Measurements from ENCODE around the gene NXPE3.

NXPE3 gene

GRCh38 chr3:101803173-101803782, 24.3 kb downstream of the NXPE3 start:
- DNase-seq = peak; percentile 64 to 74

DNA sequence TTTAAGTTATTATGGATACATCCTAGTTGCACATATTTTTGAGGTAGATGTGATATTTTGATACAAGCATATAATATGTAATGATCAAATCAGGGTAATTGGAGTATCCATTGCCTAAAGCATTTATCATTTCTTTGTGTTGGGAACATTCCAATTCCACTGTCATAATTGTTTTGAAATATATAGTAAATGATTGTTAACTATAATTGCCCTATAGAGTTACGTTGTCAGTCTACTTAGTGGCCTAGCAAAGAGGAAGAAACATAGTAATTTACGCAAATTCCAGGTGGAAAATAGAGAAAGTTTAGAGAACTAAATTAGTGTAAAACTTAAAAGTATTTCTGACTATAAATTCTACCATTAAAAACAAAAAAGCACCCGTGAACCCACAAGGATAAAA, 24.9 kb downstream of the NXPE3 start:
- no peak for DNase-seq

DNA sequence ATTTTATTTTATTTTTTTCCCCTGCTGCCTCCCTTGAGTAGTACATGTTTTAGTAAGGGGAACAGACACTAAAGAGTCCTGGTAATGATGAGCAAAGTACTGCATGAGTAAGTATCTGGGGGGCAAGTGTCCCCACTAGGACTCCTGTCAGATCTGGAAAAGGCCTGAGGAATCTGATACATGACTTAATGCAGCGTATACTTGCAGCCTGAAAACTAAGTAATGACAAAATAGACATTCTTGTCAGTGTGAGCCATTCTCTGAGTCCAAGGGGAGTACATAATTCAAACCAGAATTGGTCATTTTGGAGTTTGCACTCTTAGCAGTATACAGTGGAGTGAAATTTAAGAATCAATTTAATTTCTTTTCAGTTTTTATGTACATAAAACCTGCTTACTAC, 27.5 kb downstream of the NXPE3 start:
- DNase-seq = no peak

- no peak for DNase-seq
These were observed 28.9 kb downstream of the NXPE3 start for GRCh38 chr3:101807888-101808287.

- DNase-seq = peak; percentile 39 to 68
These were observed 30.4 kb downstream of the NXPE3 start for GRCh38 chr3:101809178-101810021.

DNA sequence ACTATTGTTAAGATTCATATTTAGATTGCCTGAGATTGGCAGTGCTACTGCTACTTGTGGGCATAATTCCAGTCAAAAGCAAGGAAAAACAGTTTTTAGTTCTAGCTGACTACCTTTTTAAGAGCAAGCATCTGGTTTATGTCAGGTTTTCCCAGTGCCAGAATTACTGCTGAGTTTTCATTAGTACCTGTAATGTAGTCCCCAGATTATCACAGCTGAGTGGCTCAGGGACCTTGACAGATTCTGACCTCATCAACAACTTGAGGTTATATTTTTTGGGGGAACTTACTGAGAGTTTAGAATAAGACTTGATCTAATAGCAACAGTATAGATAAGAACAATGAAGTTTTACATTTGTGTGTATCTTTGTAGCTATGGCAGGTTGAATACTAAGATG, 31.0 kb downstream of the NXPE3 start:
- DNase-seq = peak in 1 of 2 donors; percentile 16

DNA sequence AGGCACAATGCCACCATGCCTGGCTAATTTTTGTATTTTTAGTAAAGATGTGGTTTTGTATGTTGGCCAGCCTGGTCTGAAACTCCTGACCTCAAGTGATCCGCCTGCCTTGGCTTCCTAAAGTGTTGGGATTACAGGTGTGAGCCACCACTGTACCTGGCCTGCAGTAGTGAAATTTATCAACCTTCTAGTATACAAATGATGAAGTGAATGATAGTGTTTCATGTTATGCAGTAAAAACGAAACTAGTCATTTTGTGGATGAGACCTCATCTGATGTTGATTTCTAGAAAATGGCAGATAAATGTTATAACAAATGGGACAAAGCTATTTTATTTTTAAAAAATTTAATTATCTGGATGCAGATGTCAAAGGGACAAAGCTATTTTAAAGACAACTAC, 32.9 kb downstream of the NXPE3 start:
- DNase-seq = no peak

- no peak for DNase-seq
These were observed 33.9 kb downstream of the NXPE3 start for GRCh38 chr3:101812895-101813294.

GRCh38 chr3:101813817-101814440, 34.9 kb downstream of the NXPE3 start:
- peak in 1 of 2 donors; percentile 57 for DNase-seq

- DNase-seq = peak in 1 of 2 donors; percentile 33
These were observed 35.8 kb downstream of the NXPE3 start for GRCh38 chr3:101814835-101815234.

GRCh38 chr3:101816215-101817149, 37.5 kb downstream of the NXPE3 start:
- DNase-seq = no peak

DNA sequence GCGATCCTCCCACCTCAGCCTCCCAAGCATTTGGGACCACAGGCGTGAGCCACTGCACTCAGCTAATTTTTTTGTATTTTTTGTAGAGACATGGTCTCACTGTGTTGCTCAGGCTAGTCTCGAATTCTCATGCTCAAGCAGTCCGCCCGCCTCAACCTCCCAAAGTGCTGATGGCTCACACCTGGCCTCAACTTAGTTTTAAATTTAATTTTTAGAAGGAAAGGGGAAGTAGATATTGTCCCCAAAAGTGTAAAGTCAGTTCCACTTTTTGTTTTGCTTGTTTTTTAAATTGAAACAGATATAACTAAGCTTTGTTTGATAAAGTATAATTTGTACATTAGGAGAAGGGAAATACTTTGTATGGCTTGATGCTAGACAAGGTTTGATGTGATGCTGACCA, 39.0 kb downstream of the NXPE3 start:
- DNase-seq = no peak

DNA sequence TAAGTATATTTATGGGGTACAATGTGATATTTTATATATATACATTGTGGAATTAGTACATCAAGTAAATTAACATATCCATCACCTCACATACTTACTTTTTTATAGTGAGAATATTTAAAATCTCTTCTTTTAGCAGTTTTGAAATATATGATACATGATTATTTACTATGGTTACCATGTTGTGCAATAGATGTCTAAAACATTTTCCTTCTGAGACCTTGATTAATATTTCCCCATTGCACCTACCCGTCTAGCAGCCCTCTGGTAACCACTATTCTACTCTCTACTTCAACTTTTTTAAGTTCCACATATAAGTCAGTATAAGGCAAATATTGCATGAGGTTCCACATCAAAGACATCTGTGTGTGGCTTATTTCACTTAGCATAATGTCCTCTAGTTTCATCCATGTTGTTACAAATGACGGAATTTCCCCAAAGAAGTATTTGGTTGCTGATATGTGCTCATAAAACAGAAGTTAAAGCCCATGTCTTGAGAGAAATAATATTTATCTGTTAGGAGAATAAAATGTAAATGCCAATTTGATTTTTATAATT, 40.7 kb downstream of the NXPE3 start:
- no peak for DNase-seq

GRCh38 chr3:101821503-101821902, 42.5 kb downstream of the NXPE3 start:
- no peak for DNase-seq

DNA sequence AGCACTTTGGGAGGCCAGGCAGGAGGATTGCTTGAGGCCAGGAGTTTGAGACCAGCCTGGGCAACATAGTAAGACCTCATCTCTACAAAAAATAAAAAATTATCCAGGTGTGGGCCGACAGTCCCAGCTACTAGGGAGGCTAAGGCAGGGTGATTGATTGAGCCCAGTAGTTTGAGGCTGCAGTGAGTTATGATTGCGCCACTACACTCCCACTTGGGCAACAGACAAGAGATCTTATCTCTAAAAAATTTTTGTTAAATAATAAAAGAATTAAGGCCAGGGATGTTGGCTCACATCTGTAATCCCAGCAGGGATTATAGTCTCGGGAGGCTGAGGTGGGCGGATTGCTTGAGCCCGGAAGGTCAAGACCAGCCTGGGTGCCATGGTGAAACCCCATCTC, 44.5 kb downstream of the NXPE3 start:
- DNase-seq = no peak

DNA sequence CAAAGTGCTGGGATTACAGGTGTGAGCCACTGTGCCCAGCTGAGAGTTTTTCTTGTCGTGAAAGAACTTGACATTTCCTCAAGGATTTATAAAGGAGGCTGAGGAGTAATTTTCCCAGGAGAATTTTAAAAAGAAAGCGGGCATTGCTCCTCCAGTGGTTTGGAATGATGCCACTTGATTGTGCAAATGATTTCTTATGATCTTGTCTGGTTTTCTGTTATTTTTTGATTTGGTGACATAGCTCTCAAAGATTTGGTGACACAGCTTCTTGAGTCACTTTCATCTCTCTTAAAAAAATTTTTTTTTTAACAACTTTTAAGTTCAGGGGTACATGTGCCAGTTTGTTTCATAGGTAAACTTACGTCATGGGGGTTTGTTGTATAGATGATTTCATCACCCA, 45.7 kb downstream of the NXPE3 start:
- no peak for DNase-seq

- DNase-seq = no peak
These were observed 47.0 kb downstream of the NXPE3 start for GRCh38 chr3:101825904-101826445.

GRCh38 chr3:101827211-101828174, 48.5 kb downstream of the NXPE3 start:
- DNase-seq = peak; percentile 89

DNA sequence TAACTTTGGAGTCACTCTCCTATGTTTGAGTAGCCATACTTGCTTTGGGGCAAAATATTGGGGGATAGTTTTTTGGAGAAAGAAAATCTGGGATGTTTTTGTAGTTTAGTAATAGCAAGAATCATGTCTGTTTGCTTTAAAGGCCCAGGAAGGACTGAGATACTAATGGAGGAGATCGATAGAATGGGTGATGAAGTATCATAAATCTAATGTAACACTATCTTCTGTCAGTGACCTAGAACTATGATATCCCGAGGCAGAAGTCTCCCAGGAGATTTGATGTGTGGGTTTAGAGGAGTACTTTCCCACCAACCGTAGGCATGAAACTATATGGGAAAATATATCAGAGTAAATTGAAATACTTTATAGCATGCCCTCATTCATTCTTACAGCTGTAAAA, 49.3 kb downstream of the NXPE3 start:
- no peak for DNase-seq

- DNase-seq = peak; percentile 71 to 72
These were observed 49.9 kb downstream of the NXPE3 start for GRCh38 chr3:101828691-101829436.
